Fibroblast of skin of back (primary cell): Measurements from ENCODE around the gene STARD8.

Experiments
- DNase-seq: peaks from one replicate; pipeline ENCODE4 v3.0.0-alpha.2; 2013

Gene STARD8

GRCh38 chrX:68693481-68694434 is 46.3 kb downstream of the STARD8 start:
- peak; percentile 32 for DNase-seq

- DNase-seq = no peak
Measured at GRCh38 chrX:68694435-68695205, 47.2 kb downstream of the STARD8 start.

- DNase-seq = no peak
Measured at GRCh38 chrX:68695206-68695845, 47.9 kb downstream of the STARD8 start.

- no peak for DNase-seq
Measured at GRCh38 chrX:68696267-68696990, 49.0 kb downstream of the STARD8 start.

GRCh38 chrX:68697036-68697435 is 49.6 kb downstream of the STARD8 start:
- DNase-seq = no peak

- DNase-seq = no peak
Measured at GRCh38 chrX:68697465-68698125, 50.1 kb downstream of the STARD8 start.

- no peak for DNase-seq
Measured at GRCh38 chrX:68698942-68699341, 51.5 kb downstream of the STARD8 start.

GRCh38 chrX:68699960-68700746 is 52.7 kb downstream of the STARD8 start:
- peak; percentile 2 for DNase-seq

- no peak for DNase-seq
Measured at GRCh38 chrX:68703369-68703768, 55.9 kb downstream of the STARD8 start.

GRCh38 chrX:68703846-68704245 is 56.4 kb downstream of the STARD8 start:
- no peak for DNase-seq

- DNase-seq = no peak
Measured at GRCh38 chrX:68705986-68706385, 58.5 kb downstream of the STARD8 start.

GRCh38 chrX:68708503-68709290 is 61.2 kb downstream of the STARD8 start:
- DNase-seq = peak; percentile 0

- DNase-seq = peak; percentile 2
Measured at GRCh38 chrX:68710870-68711576, 63.6 kb downstream of the STARD8 start.

- DNase-seq = no peak
Measured at GRCh38 chrX:68711845-68712244, 64.4 kb downstream of the STARD8 start.

- DNase-seq = no peak
Measured at GRCh38 chrX:68714856-68715255, 67.4 kb downstream of the STARD8 start.

- DNase-seq = no peak
Measured at GRCh38 chrX:68717196-68717595, 69.7 kb downstream of the STARD8 start.

- no peak for DNase-seq
Measured at GRCh38 chrX:68717663-68718442, 70.4 kb downstream of the STARD8 start.

GRCh38 chrX:68718443-68718820 is 71.0 kb downstream of the STARD8 start:
- DNase-seq = no peak
